IMR-90 (cell line): ENCODE data around the gene ARNT2. TPM values are rescaled to one million over a fixed set of nuclear protein-coding genes. Genes with fewer than 3 reads are reported as not detected.

ENCODE experiments used
- ATAC-seq: fragments of 200-7000 bp; cut with Tn5 transposase; 2 replicates; pipeline ENCODE4 v1.9.1; 2020; ENCODE audit warnings: low read depth, mild to moderate bottlenecking, moderate library complexity
- BruUV-seq: library from RNA; stranded (reverse); fragments of 400-500 nt; replicated peaks from 2 replicates; lab custom pipeline; 2021; lab: Mats Ljungman, UMichigan
- CTCF ChIA-PET: fragments of 300-600 bp; formaldehyde crosslinking; extraction: SDS; loops from one replicate; lab custom pipeline; 2021; ENCODE audit warnings: antibody characterized with exemption; lab: Yijun Ruan, JAX
- POLR2A ChIA-PET: fragments of 300-600 bp; sonication (Branson Sonifier 250); formaldehyde crosslinking; loops from one replicate; lab custom pipeline; 2022; ENCODE audit warnings: antibody characterized with exemption; ENCODE audit not compliant: unreplicated experiment; lab: Charles Lee
- DNase-seq: peaks from one replicate; pipeline ENCODE4 v3.0.0; 2013
- H2AFZ ChIP-seq: replicated peaks from 2 replicates; pipeline ENCODE3; 2013; ENCODE audit warnings: low read length, mild to moderate bottlenecking; ENCODE audit not compliant: poor library complexity
- H2AK5ac ChIP-seq: 2 replicates; pipeline ENCODE4 v1.6.1; 2013; ENCODE audit warnings: low read depth, low read length, inconsistent platforms
- H2AK9ac ChIP-seq: replicated peaks from 2 replicates; pipeline ENCODE3; 2013; ENCODE audit warnings: mild to moderate bottlenecking, low read depth, low read length, moderate library complexity; ENCODE audit not compliant: poor library complexity
- H2BK120ac ChIP-seq: 2 replicates; pipeline ENCODE4 v1.6.1; 2013; ENCODE audit warnings: low read depth, low read length, inconsistent platforms
- H2BK15ac ChIP-seq: 3 replicates; pipeline ENCODE4 v1.6.1; 2013; ENCODE audit warnings: low read depth, low read length, inconsistent platforms
- H2BK20ac ChIP-seq: 2 replicates; pipeline ENCODE4 v1.6.1; 2013; ENCODE audit warnings: low read depth, mild to moderate bottlenecking, inconsistent platforms, low read length, moderate library complexity
- H2BK5ac ChIP-seq: 2 replicates; pipeline ENCODE4 v1.6.1; 2013; ENCODE audit warnings: mild to moderate bottlenecking, low read depth, low read length, inconsistent platforms; ENCODE audit not compliant: poor library complexity, severe bottlenecking
- H3K14ac ChIP-seq: replicated peaks from 2 replicates; pipeline ENCODE4 v1.6.1; 2013; ENCODE audit warnings: low read depth, low read length, inconsistent platforms
- H3K18ac ChIP-seq: 2 replicates; pipeline ENCODE4 v1.6.1; 2013; ENCODE audit warnings: low read depth, low read length, control low read depth
- H3K23ac ChIP-seq: 2 replicates; pipeline ENCODE4 v1.6.1; 2013; ENCODE audit warnings: low read depth, low read length, inconsistent platforms
- H3K27ac ChIP-seq: 2 replicates; pipeline ENCODE4 v1.5.1; 2013; ENCODE audit warnings: mild to moderate bottlenecking, control low read depth, low read length; ENCODE audit not compliant: insufficient read depth
- H3K27me3 ChIP-seq: 2 replicates; pipeline ENCODE4 v1.6.1; 2013; ENCODE audit warnings: low read length; ENCODE audit not compliant: control insufficient read depth, insufficient read depth
- H3K36me3 ChIP-seq: 2 replicates; pipeline ENCODE4 v1.6.1; 2013; ENCODE audit warnings: low read length, mixed read lengths; ENCODE audit not compliant: control insufficient read depth, insufficient read depth
- H3K4ac ChIP-seq: 2 replicates; pipeline ENCODE4 v1.6.1; 2013; ENCODE audit warnings: low read depth, low read length, inconsistent platforms
- H3K4me1 ChIP-seq: 2 replicates; pipeline ENCODE4 v1.6.1; 2013; ENCODE audit warnings: low read length, mixed read lengths; ENCODE audit not compliant: control insufficient read depth, insufficient read depth
- H3K4me2 ChIP-seq: 2 replicates; pipeline ENCODE4 v1.6.1; 2013; ENCODE audit warnings: low read depth, mild to moderate bottlenecking, control low read depth, low read length, moderate library complexity
- H3K4me3 ChIP-seq: 2 replicates; pipeline ENCODE4 v1.5.1; 2013; ENCODE audit warnings: low read depth, mild to moderate bottlenecking, control low read depth, low read length, moderate library complexity; ENCODE audit not compliant: insufficient read depth
- H3K56ac ChIP-seq: 2 replicates; pipeline ENCODE4 v1.6.1; 2013; ENCODE audit warnings: low read length, inconsistent platforms; ENCODE audit not compliant: insufficient read depth; ENCODE audit errors: extremely low read depth
- H3K79me1 ChIP-seq, 2 experiments: 2 replicates each; pipeline ENCODE4 v1.6.1; 2013; ENCODE audit warnings: low read length in 2 of 2, inconsistent platforms in 1 of 2, low read depth in 1 of 2
- H3K9ac ChIP-seq: 2 replicates; pipeline ENCODE4 v1.6.1; 2013; ENCODE audit warnings: low read depth, low read length, control low read depth
- H3K9me1 ChIP-seq: 2 replicates; pipeline ENCODE4 v1.6.1; 2013; ENCODE audit warnings: low read length, inconsistent platforms; ENCODE audit not compliant: insufficient read depth
- H3K9me3 ChIP-seq: 2 replicates; pipeline ENCODE4 v1.6.1; 2013; ENCODE audit warnings: low read length; ENCODE audit not compliant: control insufficient read depth, insufficient read depth
- H4K20me1 ChIP-seq: 2 replicates; pipeline ENCODE4 v1.6.1; 2013; ENCODE audit warnings: low read length, inconsistent platforms; ENCODE audit not compliant: insufficient read depth
- H4K5ac ChIP-seq: 2 replicates; pipeline ENCODE4 v1.6.1; 2013; ENCODE audit warnings: mild to moderate bottlenecking, low read depth, low read length, control low read depth
- H4K8ac ChIP-seq, 2 experiments: 2 replicates each; pipeline ENCODE4 v1.6.1; 2013; ENCODE audit warnings: low read depth in 2 of 2, low read length in 2 of 2, control low read depth in 1 of 2, inconsistent platforms in 1 of 2
- H4K91ac ChIP-seq: 2 replicates; pipeline ENCODE4 v1.6.1; 2013; ENCODE audit warnings: low read depth, low read length, inconsistent platforms; ENCODE audit not compliant: insufficient read depth
- NFE2L2 ChIP-seq: fragments of 150-350 bp; IDR thresholded peaks from 2 replicates; pipeline ENCODE4 v1.6.1; 2016; ENCODE audit warnings: low read depth, mild to moderate bottlenecking, low read length
- USF2 ChIP-seq: fragments of 150-350 bp; IDR thresholded peaks from 2 replicates; pipeline ENCODE4 v1.6.1; 2017; ENCODE audit warnings: mild to moderate bottlenecking, antibody characterized with exemption, low read length, low read depth
- WGBS, 2 experiments: methylation state at CpG; one replicate each; pipeline versions ENCODE4 v1.1.5 to v1.1.7; 2013; ENCODE audit warnings: missing lambda C conversion rate in 2 of 2; ENCODE audit not compliant: insufficient read length in 1 of 2; ENCODE audit errors: extremely low coverage in 2 of 2; 5-methylcytosine and 5-hydroxymethylcytosine counted together
- dilution Hi-C: fragments of 300-500 bp; cut with HindIII; formaldehyde crosslinking; loops from one replicate; pipeline ENCODE4 v1.14.3; 2018; ENCODE audit warnings: low sequenced_read_pairs; ENCODE audit not compliant: unreplicated experiment
- in situ Hi-C: fragments of 300-500 bp; cut with MboI; formaldehyde crosslinking; loops from 3 replicates; pipeline ENCODE4 v1.14.3; 2019; ENCODE audit warnings: low sequenced_read_pairs, inconsistent platforms, mixed read lengths
- intact Hi-C: fragments of 100-400 bp; cut with micrococcal nuclease; formaldehyde crosslinking; loops from 2 replicates; pipeline ENCODE4 v1.10.0; 2022
- polyA plus RNA-seq, 3 experiments: library from polyadenylated mRNA; depleted of rRNA; stranded (reverse); fragments of >200 nt; gene quantifications; 2 replicates each; pipeline ENCODE4 v1.2.3, GENCODE V29; 2012; ENCODE audit warnings: low replicate concordance in 1 of 3
- total RNA-seq: library from RNA; depleted of rRNA; stranded (reverse); fragments of >200 nt; gene quantifications from 2 replicates; pipeline ENCODE4 v1.2.3, GENCODE V29; 2012

Gene ARNT2
- total and polyA plus RNA-seq, 2 of the 4 experiments (the other 2 are of a cell fraction): 18.2 to 19.0 TPM

- Histone ChIP-seq H4K20me1 (no peaks in the 10 kb centered on the region), H3K9ac (peak overlapping the region; percentile 76), H3K23ac (peak overlapping the region; percentile 100), H4K8ac (peak overlapping the region; percentile 96 to 98), H2AFZ (no peak overlapping the region), H3K36me3 (no peaks in the 10 kb centered on the region), H2BK20ac (peak overlapping the region; percentile 99), H4K91ac (peak overlapping the region; percentile 100), H3K4ac (peak overlapping the region; percentile 100), H3K18ac (peak overlapping the region; percentile 90), H4K5ac (peak overlapping the region; percentile 100), H2BK120ac (peak overlapping the region; percentile 100), H3K27ac (peak overlapping the region; percentile 99), H3K27me3 (no peaks in the 10 kb centered on the region), H3K4me1 (peaks cover 35% of the 10 kb centered on the region), H3K4me3 (no peak overlapping the region), H2AK5ac (peak overlapping the region; percentile 99), H3K79me1 (peaks cover 26 to 64% of the 10 kb centered on the region in 2 experiments; a peak in 3 of 4 replicates), H3K56ac (peak overlapping the region; percentile 99; the same call in 1 of the 2 replicates), H2AK9ac (peak overlapping the region; percentile 57), H2BK15ac (peak overlapping the region; percentile 97), H3K14ac (peak overlapping the region; percentile 99), H3K4me2 (no peak overlapping the region), H3K9me1 (peaks cover 36% of the 10 kb centered on the region), H2BK5ac (peak overlapping the region; percentile 99), H3K9me3 (no peaks in the 10 kb centered on the region)
- 100% methylated on average over 1 of the region's 2 CpGs; no CpG with 5 or more reads in 1 of the 2 experiments for WGBS, 2 experiments
- intact Hi-C loops: no loop called here
- ChIA-PET CTCF (interaction anchor here (1.0 kb wide), 1 partner anchor 72 kb away, joined by 3 read pairs; no protein-coding TSS in a partner anchor), POLR2A (interaction anchor here (1.2 to 1.6 kb wide), 2 partner anchors 11 to 15 kb away, joined by 4 to 6 read pairs; no protein-coding TSS in a partner anchor)
- peak; percentile 16 for DNase-seq
- BruUV-seq: no TSS peak
- no peak for TF ChIP-seq USF2
- TF ChIP-seq NFE2L2: no peak
- peak; percentile 36 for ATAC-seq
- dilution Hi-C loops: no loop called here
- in situ Hi-C loops: no loop called here
Observed at GRCh38 chr15:80496096-80496495, 91.9 kb downstream of the ARNT2 start.
